Stimulated activated CD8-positive, alpha-beta memory T cell treated with anti-CD3 and anti-CD28 coated beads, Interleukin-7, amount 100 ng/mL, for 24 hours (primary cell): ENCODE data around the gene TMEM167A.

Source experiments
- DNase-seq: peaks from one replicate; pipeline ENCODE4 v3.0.0-alpha.2; 2020; ENCODE audit warnings: low read depth

The TMEM167A gene, protein sequence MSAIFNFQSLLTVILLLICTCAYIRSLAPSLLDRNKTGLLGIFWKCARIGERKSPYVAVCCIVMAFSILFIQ

DNA sequence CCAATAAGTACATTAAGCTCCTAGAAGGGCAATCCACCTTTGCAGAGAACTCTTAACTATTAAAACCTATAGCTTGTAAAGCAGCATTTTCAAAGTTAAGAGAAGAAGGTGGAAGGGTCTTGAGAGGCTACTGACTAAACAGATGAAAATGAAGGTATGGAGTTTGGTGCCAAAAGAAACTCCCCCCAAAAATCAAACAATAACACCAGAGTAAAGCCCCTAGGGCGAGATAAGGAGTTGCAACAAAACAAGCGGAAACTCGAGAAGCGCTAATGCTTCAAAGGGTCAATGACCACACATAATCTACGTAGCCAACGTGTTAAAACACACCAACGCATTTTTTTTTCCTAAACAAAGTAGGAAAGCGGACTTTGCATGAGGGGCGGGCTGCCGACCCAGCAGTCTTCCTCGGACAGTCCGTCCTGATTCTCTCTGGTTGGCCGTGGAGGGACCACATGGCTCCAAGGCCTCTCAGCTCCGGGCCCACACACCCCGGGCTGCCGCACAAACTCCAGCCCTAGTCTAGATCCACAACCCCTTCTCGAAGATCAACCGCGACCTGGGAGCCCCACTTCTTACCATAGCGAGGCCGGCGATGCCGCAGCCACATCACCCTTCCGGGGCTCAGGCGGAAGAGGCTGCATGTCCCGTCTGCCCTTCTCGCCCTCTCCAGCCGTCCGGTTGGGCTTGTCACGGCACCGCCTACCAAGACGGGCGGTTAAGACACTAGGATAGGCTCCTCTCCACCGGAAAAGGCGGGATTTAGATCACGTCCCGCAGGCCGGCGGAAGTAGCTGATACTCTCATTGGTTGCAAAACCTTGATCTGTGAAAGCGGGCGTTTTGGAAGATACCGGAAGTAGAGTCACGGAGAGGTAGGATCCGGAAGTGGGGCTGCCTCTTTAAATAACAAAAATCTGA, at the start of gene TMEM167A, which contains the start of gene XRCC4:
TSS of gene TMEM167A (minus strand) at position 653 of the 920 bp plus-strand sequence. CDS start at position 582, 71 bp downstream.
TSS of gene XRCC4 (plus strand) at position 806 of the 920 bp plus-strand sequence. CDS start 27,373 bp downstream, outside the sequence.
- peak; percentile 85 for DNase-seq

DNA sequence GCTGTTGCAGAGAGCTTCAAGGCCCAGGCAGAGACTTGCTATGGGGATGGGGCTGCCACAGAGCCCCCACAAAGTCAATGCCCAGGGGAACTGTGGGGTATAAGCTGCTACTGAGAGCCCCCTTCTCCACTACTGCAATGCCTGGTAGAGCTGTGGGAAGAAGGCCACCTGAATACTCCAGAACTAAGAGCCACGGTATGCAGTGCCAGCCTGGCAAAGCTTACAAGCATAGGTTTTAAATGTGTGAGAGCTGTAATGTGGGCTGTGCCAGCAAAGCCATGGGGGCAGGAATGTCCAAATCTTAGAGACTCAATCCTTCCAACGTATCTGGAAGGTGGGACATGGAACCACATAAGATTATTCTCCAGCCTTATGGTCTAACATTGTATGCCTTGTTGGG, 49.3 kb upstream of the TMEM167A start:
- no peak for DNase-seq

DNA sequence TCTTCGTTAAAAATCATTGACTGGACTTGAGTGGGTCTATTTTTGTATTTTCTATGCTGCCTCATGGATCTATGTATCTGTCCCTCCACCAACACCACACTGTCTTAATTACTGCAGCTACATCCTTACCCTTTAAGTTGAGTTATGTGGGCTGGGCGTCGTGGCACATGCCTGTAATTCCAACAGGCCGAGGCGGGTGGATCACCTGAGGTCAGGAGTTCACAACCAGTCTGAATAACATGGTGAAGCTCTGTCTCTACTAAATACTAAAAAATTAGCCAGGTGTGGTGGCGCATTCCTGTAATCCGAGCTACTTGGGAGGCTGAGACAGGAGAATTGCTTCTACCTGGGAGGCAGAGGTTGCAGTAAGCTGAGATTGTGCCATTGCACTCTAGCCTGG, 48.4 kb upstream of the TMEM167A start:
- DNase-seq = no peak

DNA sequence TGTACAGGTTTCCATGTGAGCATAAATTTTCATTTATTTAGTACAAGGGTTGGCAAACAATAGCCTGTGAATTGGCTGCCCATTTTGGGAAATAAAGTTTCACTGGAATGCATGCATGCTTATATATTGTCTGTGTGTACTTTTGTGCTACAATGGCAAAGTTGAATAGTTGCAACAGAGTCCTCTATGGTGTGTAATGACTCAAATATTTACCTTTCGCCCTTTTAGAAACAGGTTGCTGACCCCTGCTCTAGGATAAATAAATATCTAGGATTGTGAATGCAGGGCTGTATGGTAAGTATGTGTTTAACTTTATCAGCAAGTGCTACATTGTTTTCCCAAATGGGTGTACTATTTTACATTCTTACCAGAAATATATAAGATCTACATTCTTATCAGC, 47.4 kb upstream of the TMEM167A start:
- DNase-seq = no peak

DNA sequence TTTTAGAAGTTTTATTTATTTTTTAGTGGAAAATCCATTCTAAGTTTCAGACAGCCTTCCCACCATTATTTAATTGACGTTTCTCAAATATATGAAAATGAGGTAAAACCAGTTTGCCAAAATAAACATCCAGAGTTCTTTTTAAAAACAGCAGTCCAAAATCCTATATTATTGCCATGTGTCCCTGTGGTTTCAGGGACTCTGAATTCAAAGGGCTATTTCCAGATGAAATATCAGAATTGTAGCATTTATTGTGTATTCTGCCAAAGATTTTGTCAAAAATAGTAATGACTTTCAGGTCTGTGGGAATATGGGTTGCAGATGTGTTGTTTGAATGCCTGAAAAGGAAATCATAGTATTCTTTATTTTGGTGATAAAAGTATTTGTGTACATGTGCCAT, 41.8 kb upstream of the TMEM167A start:
- DNase-seq = no peak

DNA sequence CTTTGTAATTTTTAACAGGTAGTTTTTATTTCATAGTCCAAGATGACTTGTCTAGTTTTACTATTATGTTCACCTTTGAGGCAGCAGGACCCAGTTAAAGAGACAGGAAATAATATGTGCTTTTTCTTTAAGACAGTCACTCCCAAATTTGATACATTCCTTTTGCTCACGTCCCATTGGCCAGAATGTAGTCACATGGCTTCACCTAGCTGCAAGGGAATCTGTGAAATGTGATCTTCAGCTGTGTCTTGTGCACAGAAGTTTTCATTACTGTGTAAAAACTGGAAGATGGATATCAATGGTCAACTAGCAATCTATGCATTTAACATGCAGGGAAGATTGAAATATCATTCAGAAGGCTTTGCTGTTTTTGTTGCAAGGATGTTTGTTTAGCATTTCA, 41.3 kb upstream of the TMEM167A start:
- DNase-seq = no peak

DNA sequence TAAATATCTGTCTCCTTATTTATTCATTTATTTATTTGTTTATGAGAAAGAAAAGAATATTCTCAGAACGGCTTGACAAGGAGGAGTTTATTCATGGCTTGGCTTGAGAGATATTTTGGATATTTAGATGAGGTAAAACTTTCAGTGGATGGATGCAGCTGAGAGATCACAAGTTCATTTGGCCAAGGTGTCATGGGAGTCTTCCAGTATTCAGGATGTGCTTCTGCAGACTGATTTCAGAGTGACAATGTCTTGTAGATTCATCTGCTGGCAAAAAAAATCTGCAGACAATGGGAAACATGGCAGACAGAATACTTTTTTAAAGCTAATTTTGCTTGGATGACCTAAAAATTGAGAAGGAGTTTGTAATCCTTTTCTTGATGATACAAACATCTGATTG, 38.6 kb upstream of the TMEM167A start:
- no peak for DNase-seq

DNA sequence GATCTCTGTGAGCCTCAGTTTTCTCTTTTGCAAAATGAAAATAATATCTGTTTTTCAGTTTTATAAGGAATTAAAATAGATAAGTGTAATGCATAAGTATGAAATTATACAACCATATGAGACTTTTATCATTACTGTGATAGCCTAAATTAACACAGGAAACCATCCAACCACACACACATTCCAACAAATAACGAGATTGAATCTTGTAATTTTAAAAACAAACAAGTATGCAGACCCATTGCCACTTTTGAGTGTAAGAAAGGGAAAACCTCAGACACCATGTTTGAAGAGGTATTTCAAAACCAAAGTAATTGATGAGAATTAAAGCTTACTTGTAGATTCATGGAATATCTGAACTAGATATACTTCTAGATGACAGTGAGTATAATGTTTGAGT, 32.2 kb upstream of the TMEM167A start:
- DNase-seq = no peak

DNA sequence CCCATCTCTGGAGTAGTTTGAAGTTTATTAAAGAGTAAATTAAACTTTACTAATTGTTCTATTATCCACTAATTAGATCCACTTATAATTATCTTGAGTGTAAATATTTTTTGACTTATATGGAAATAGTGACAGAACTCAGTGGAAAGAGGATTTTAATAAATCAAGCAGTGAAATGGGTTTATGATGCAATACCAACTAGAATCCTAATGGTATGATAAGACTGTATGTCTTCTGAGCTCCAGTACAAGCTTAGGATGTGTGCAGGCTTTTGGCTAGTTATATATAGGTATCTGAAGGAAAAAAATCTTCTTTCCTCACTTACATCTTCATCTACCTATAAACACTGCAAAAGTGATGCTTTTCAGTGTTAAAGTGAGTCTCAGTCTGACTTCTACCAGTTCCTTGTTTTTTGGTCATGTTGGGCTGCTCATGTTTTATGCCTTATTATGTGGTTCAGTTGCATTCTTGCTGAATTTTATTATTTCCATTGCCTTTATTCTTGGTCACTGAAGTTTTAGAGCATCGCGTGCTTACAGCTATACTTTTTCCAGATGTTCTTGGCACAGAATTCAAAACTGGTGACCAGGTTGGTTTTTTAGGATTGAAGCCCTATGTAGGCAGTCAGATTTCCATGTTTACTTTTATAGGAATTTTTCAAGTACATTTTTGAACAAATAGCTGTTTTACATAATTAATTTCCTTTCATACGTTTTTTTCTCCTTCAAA, 30.7 kb upstream of the TMEM167A start:
- no peak for DNase-seq

DNA sequence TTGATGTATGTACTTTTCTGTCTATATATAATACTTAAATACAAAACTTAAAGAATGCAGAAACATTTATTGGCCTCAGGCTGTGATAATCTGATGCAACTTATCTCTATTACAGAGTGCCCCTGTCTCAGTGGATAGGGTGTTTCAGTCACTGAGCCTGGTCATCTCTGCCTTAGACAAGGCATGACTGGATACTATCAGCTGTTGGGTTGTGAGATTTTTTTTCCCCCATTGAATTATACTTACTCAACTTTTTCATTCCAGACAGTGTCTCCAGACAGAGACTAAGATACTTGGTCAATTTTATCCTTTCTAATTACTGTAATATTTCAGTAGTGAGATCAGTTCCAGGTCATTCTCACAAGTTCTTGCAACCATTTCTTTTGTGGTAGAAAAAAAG, 26.8 kb upstream of the TMEM167A start:
- no peak for DNase-seq

DNA sequence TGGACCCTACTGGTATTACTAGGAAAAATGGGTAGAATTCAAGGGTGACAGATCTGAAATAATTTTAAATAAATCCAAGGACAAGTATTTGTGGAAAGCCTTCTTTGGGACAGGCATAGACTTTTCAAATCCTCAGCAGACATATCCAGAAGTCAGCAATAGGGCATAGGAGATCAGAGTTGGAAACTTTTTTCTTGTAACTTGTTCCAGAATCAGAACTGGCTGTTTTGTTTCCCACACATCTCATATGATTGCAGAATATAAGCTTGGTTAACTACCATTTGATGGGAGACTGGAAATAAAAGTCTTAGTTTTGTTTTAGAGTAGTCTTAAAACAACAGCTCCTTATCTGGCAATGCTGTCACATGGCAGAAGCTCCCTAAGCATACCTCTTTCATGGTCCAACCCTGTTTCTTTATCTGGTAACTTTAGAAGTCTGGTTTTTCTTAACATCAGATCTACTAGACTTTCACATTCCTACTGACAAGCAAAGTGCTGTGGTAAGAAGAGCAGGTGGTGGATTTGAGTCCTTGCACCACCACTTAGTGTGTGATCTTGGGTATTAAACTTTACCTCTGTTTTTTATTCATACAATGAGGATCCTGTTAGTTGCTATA, 25.3 kb upstream of the TMEM167A start:
- no peak for DNase-seq

DNA sequence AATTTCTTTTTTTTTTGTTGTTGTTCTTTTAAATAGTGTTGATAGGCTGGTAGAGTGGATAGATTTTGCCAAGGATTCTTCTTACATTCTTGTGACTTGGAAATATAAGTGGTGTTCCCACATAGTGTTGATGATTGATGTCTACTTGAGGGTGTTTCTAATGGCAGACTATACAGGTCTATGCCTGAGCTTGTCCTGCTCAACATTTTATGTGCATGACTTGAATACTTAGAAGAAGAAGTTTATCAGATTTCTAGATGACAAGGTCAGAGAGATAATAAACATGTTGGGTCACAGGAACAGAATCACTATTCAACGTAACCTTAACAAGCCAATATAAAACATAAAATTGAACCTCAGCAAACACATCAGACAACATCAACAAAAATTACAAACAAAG, 24.3 kb upstream of the TMEM167A start:
- DNase-seq = no peak

DNA sequence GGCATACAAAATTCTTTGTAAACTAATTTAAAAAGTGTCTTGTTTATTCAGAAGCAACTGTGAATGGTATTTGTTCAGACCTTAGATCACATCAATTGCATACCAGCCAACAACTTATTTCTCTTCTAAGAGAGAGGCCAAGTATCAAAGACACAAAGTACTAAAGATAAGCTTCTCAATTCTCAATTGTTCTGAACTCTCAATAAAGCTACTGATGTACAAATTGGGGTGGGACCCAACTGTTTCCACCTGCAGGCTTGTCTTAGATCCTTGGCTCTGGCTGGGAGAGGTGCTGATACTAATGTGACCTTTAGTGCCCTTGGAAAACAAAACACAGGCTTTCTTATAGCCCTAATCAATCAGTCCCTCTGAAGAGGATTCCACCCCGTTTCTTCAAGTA, 22.3 kb upstream of the TMEM167A start:
- DNase-seq = no peak

DNA sequence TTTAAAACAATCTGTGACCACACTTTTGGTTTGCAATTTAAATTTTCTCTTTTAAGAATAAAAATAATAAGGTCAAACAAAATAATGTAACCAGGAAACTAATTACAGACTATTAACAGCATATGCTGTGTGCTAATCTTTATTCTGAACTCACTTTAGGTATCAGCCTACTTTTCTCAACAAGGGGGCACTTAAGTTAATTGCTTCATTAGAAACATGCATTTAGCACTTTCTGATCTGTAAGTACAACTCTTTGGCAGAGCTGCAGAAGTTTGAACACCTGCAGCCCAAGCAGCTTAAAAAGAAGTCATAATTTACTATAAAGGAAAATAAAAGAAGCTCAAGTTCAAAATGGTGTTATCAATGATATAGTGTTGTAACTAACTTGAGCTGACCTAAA, 21.8 kb upstream of the TMEM167A start:
- no peak for DNase-seq

DNA sequence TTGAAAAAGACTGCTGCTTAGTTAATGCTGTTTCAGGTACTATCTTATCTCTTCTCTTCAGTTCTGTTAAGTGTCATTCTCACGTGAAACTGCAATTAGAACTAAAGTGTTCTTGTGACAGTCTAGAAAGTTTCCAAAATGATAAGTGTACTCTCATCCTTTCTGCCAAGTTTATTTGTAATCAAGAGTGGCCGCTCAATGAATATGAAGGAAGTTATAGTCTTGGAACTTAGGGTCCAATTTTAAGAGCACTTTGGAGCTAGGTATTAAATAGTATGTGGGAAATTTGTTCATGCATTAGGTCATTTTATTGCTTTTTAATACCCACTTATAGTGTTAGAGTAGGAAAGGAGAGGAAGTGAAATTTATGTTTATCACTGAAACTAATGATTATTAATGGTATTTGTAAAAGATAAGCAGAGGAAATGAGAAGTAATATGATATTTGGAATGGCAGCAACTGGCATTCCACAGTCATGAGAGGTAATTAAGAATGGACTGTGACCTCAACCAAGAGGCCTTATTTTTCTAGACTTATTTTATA, 20.6 kb upstream of the TMEM167A start:
- DNase-seq = no peak

DNA sequence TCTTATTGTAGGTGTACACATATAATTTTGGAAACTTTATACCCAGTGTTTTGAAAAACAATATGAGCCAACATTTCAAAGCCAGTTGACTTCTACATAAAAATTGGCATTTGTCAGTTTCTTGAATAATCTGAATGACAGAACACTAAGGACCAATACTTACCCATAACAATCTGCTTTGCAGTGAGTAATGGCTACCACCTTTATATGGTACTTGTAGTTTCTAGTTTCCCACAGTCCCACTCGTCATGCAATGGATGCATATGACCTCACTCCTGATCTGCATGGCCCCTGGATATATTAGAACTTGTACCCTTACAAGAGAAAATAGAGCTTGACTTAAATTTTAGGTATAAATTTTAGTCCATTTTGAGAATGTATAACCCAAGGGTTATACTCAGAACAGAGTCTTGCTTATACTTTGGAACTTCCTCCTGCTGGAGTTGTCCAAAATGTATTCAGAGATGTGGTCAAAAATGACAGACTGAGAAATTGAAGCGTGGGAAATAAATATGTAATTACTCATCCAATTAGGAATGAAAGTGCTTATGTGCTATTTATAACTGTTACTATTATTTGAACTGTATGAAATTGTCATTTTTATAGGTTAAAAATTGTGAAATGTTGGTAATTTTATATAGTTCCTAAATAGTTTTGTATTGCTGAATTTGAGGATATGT, 19.6 kb upstream of the TMEM167A start:
- DNase-seq = no peak

DNA sequence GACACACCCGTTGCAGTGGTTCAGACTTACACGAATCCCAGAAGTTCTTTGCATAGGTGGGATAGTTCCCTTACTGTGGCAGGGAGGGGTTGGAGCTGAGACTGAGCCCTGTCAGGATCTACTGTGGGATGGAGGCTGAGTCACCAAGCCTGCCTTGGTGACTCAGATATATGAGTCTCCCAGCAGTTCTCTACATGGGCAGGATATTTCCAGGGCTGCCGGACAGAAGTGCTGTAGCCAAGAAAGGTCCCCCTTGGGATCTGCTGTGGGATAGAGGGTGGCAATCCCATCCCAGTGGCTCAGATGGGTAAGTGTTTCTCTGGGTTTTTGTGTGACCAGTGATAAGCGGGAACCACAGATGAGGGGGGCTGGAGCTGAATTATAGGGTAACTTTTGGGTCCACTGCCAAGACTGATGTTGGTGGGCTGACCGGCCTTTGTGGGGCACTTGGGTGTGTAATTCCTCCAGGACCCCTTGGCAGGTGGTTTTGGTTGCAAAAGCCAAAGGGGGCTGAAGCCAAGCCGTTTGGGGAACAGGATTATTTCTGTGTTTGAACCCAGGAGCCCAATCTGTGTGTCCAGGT, 18.9 kb upstream of the TMEM167A start:
- no peak for DNase-seq

DNA sequence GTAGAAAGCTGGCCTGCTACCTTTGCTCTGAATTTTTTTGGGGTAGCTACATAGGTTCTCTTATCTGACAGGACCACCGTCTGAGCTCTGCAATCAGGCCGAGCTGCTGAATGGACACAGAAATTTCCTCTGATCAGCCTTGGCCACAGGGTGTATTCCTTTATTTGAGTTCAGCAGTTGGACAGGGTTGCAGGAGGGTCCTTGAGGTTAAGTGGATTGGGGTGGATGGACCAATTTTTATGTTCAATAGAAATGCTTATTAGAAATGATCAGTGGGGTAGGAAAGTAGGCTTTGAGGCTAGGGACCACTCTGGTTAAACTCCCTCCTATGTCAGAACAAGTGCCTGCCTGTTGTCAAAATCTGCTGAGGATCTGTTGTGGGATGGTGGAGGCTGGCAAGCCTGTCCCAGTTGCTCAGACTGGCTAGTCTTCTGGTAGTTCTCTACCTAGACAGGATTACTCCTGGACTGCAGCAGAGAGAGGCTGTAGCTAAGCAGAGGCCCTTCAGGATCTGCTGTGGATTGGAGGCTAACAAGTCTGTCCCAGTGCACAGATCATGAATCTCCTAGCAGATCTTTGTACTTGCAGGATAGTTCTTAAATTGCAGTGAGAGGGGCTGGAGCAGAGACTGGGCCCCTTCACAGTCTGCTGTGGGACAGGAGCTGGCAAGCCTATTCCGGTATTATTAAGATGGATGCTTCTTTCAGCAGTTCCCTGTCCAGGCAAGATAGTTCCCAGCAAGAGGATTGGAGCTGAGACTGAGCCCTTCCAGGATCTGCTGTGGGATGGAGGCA, 18.2 kb upstream of the TMEM167A start:
- no peak for DNase-seq

DNA sequence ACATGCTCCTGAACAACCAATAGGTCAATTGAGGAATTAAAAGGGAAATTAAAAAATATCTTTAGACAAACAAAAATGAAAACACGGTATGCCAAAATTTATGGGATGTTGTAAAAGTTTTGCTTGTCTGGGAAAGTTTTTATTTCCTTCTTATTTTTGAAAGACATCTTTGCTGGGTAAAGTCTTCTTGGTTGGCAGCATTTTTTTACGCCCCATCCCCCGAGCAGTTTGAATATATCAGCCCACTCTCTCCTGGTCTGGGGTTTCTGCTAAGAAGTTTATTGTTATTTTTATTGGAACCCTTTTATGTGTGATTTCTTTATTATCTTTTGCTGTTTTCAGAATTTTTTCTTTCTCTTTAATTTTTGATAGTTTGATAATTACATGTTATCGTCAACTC, 16.5 kb upstream of the TMEM167A start:
- no peak for DNase-seq

DNA sequence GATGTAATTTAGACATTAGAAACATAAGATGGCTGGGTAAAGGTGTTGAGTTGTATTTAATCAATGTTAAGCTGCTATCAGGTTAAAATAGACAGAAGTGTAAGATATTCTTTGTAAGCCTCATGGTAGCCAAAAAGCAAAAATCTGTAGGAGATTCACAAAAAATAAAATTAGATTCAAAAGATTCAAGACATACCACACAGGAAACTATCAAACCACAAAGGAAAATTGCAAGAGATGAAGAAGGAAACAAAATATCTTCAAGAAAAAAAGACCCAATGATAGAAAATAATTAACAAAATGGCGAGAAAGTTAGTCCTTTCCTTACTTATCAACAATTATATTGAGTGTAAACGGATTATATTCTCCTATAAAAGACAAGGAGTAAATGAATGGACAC, 15.4 kb upstream of the TMEM167A start:
- no peak for DNase-seq

DNA sequence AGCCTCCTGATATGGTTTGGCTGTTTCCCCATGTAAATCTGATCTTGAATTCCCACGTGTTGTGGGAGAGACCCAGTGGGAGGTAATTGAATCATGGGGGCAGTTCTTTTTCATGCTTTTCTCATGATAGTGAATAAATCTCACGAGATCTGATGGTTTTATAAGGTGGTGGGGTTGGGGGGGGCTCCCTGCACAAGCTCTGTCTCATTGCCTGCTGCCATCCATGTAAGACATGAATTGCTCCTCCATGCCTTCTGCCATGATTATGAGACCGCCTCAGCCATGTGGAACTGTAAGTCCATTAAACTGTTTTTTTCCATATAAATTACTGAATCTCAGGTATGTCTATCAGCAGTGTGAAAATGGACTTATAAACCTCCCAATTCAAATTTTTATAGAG, 13.0 kb upstream of the TMEM167A start:
- no peak for DNase-seq
